RWPE1 (cell line): ENCODE measurements around the gene GNAZ.

Source experiments
- CTCF ChIA-PET: fragments of 350-600 bp; sonication (Branson Sonifier 250); formaldehyde crosslinking; extraction: SDS; loops from one replicate; lab custom pipeline; 2021; lab: Yijun Ruan, JAX
- POLR2A ChIA-PET: fragments of 400-600 bp; formaldehyde crosslinking; extraction: SDS; loops from one replicate; lab custom pipeline; 2020; ENCODE audit warnings: antibody characterized with exemption; ENCODE audit not compliant: low non-redundant PET; lab: Yijun Ruan, JAX
- DNase-seq: peaks from one replicate; pipeline ENCODE4 v3.0.0; 2012; ENCODE audit warnings: low spot score
- H3K27ac ChIP-seq: fragments of 450-650 bp; 2 replicates; pipeline ENCODE4 v1.5.1; 2017
- CTCF ChIP-seq: fragments of 450-650 bp; conservative IDR thresholded peaks from 2 replicates; pipeline ENCODE4 v1.5.1; 2017; ENCODE audit warnings: low read depth, mild to moderate bottlenecking

GNAZ gene

GRCh38 chr22:23065495-23066122 is 4.7 kb upstream of the GNAZ start:
- no peak for TF ChIP-seq CTCF
- ChIA-PET CTCF (no interaction called here), POLR2A (no interaction called here)
- H3K27ac ChIP-seq, result no peak overlapping the region
- DNase-seq, result no peak

GRCh38 chr22:23066200-23067022 is 3.9 kb upstream of the GNAZ start:
- ChIA-PET POLR2A (no interaction called here), CTCF (no interaction called here)
- no peak overlapping the region for H3K27ac ChIP-seq
- DNase-seq, result no peak
- TF ChIP-seq CTCF, result no peak

DNA sequence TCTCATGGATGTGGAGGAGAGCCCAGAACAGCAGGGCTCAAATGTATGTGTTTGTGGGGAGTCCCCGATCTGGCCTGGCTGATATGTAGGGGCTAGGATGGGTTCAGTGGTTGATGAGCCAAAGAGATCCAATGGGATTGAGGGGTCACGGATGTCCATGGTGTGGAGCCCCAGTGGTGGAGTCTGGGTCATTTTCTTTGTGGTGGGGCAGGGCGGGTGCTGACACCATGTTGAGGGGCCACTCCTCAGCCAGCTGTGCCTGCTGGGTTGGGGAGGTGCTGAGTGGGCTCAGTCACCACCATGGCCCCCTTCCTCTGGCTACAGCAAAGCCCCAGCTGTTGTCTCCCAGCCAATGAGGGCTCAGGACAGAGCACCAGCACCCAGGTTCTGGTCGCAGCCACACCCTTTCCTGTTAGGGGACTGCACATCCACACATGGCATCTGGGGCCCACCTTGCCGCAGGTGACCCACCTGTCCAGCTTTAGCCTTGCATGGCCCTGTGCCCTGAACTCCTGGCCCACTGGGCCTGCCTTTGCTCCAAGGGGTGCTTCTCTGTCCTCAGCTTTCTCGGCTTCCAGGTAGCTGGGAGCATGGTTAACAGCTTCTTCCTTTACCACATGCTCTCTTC is 3.2 kb upstream of the GNAZ start:
- ChIA-PET POLR2A (no interaction called here), CTCF (no interaction called here)
- no peak for TF ChIP-seq CTCF
- no peak overlapping the region for H3K27ac ChIP-seq
- DNase-seq, result no peak

GRCh38 chr22:23067691-23068090 is 2.6 kb upstream of the GNAZ start:
- TF ChIP-seq CTCF, result no peak
- no peak overlapping the region for H3K27ac ChIP-seq
- POLR2A ChIA-PET, result no interaction called here
- DNase-seq, result no peak
- CTCF ChIA-PET, result no interaction called here

- CTCF ChIA-PET, result no interaction called here
- no peak overlapping the region for H3K27ac ChIP-seq
These were observed 2.1 kb upstream of the GNAZ start for GRCh38 chr22:23068096-23068831.

More at GRCh38 chr22:23068096-23068831, 2.1 kb upstream of the GNAZ start:
- POLR2A ChIA-PET, result no interaction called here
- TF ChIP-seq CTCF, result no peak
- no peak for DNase-seq
